CD14-positive monocyte (primary cell): ENCODE results near the gene SLC35E4. TPM values are rescaled to one million over a fixed set of nuclear protein-coding genes. Genes with fewer than 3 reads are reported as not detected.

Experiments
- DNase-seq, 3 donors: peaks; one replicate each; pipeline ENCODE4 v3.0.0-alpha.2; 2011 to 2022
- H2AFZ ChIP-seq: 2 replicates; pipeline ENCODE4 v1.6.0; 2012; ENCODE audit warnings: mild to moderate bottlenecking, low read depth, low read length, inconsistent platforms; ENCODE audit not compliant: insufficient read depth, poor library complexity, severe bottlenecking
- H3K27ac ChIP-seq, 2 donors: 1 replicate in 1 of 2; 2 replicates in 1 of 2; pipeline ENCODE4 v1.5.1; 2012 to 2013; ENCODE audit warnings: low read length in 2 of 2, control low read depth in 1 of 2, inconsistent platforms in 1 of 2, low read depth in 1 of 2, mild to moderate bottlenecking in 1 of 2
- H3K27me3 ChIP-seq, 2 donors: one replicate each; pipeline versions ENCODE4 v1.6.0 to v1.6.1; 2011 to 2013; ENCODE audit warnings: low read length in 2 of 2; ENCODE audit not compliant: control insufficient read depth in 2 of 2, insufficient read depth in 2 of 2
- H3K36me3 ChIP-seq, 2 donors: replicated peaks in 1 of 2; 1 replicate in 1 of 2; 2 replicates in 1 of 2; pipeline versions ENCODE4 v1.5.1 to v1.6.1; 2012 to 2013; ENCODE audit warnings: low read length in 2 of 2, control low read depth in 1 of 2, inconsistent platforms in 1 of 2, mild to moderate bottlenecking in 1 of 2; ENCODE audit not compliant: insufficient read depth in 2 of 2, control insufficient read depth in 1 of 2
- H3K4me1 ChIP-seq, 2 donors: 1 replicate in 1 of 2; 2 replicates in 1 of 2; pipeline versions ENCODE4 v1.5.1 to v1.6.1; 2012 to 2013; ENCODE audit warnings: low read length in 2 of 2, control low read depth in 1 of 2, inconsistent platforms in 1 of 2, mild to moderate bottlenecking in 1 of 2, moderate library complexity in 1 of 2; ENCODE audit not compliant: insufficient read depth in 2 of 2, control insufficient read depth in 1 of 2
- H3K4me2 ChIP-seq: replicated peaks from 2 replicates; pipeline ENCODE3; 2012; ENCODE audit warnings: low read length, moderate library complexity, mild to moderate bottlenecking; ENCODE audit not compliant: poor library complexity, severe bottlenecking; ENCODE audit errors: extremely low read depth
- H3K4me3 ChIP-seq, 3 experiments: fragments of 200-600 bp in 1 of 3; sonication (generic) in 1 of 3; replicated peaks in 1 of 3; 1 replicate in 2 of 3; 2 replicates in 1 of 3; pipeline ENCODE4 v1.5.1; 2011 to 2013; ENCODE audit warnings: low read length in 3 of 3, mild to moderate bottlenecking in 3 of 3, control low read depth in 2 of 3, low read depth in 2 of 3, inconsistent platforms in 1 of 3, moderate library complexity in 1 of 3
- H3K79me2 ChIP-seq: 2 replicates; pipeline ENCODE4 v1.6.0; 2012; ENCODE audit warnings: mild to moderate bottlenecking, control low read depth, inconsistent platforms, low read length, moderate library complexity; ENCODE audit not compliant: insufficient read depth
- H3K9ac ChIP-seq: 2 replicates; pipeline ENCODE4 v1.6.0; 2017; ENCODE audit warnings: low read length, mild to moderate bottlenecking; ENCODE audit not compliant: insufficient read depth, poor library complexity, severe bottlenecking
- H3K9me3 ChIP-seq, 2 donors: replicated peaks in 1 of 2; 1 replicate in 1 of 2; 2 replicates in 1 of 2; pipeline versions ENCODE4 v1.5.1 to v1.6.1; 2012 to 2013; ENCODE audit warnings: low read length in 2 of 2, control low read depth in 1 of 2; ENCODE audit not compliant: control insufficient read depth in 1 of 2, insufficient read depth in 1 of 2
- H4K20me1 ChIP-seq: 2 replicates; pipeline ENCODE4 v1.6.0; 2012; ENCODE audit warnings: mild to moderate bottlenecking, low read length, control low read depth, moderate library complexity; ENCODE audit not compliant: insufficient read depth
- H3K27ac Mint-ChIP-seq, 7 donors: one replicate each; pipeline ENCODE4 v1.8.0; 2020; ENCODE audit warnings: mild to moderate bottlenecking in 7 of 7, mixed read lengths in 7 of 7, moderate library complexity in 6 of 7, inconsistent platforms in 2 of 7
- H3K27me3 Mint-ChIP-seq, 3 donors: one replicate each; pipeline ENCODE4 v1.8.0; 2021 to 2022; ENCODE audit warnings: low read depth in 3 of 3, mild to moderate bottlenecking in 3 of 3, mixed read lengths in 3 of 3, moderate library complexity in 3 of 3, inconsistent platforms in 1 of 3
- H3K36me3 Mint-ChIP-seq, 2 donors: one replicate each; pipeline ENCODE4 v1.8.0; 2020; ENCODE audit warnings: mixed read lengths in 2 of 2, inconsistent platforms in 1 of 2, mild to moderate bottlenecking in 1 of 2
- H3K4me1 Mint-ChIP-seq: one replicate; pipeline ENCODE4 v1.8.0; 2020; ENCODE audit warnings: mild to moderate bottlenecking, mixed read lengths
- H3K4me3 Mint-ChIP-seq, 2 donors: one replicate each; pipeline ENCODE4 v1.8.0; 2020; ENCODE audit warnings: mild to moderate bottlenecking in 2 of 2, mixed read lengths in 2 of 2, moderate library complexity in 1 of 2
- H3K9me3 Mint-ChIP-seq, 7 donors: one replicate each; pipeline ENCODE4 v1.8.0; 2020 to 2022; ENCODE audit warnings: mixed read lengths in 7 of 7, mild to moderate bottlenecking in 6 of 7, moderate library complexity in 6 of 7, inconsistent platforms in 2 of 7
- WGBS: methylation state at CpG from one replicate; pipeline ENCODE4 v1.1.5; 2013; ENCODE audit warnings: missing lambda C conversion rate; ENCODE audit not compliant: insufficient coverage; 5-methylcytosine and 5-hydroxymethylcytosine counted together
- intact Hi-C, 2 donors: fragments of 100-400 bp; cut with micrococcal nuclease; formaldehyde crosslinking; loops; one replicate each; pipeline versions ENCODE4 v1.15.0 to v1.15.1; 2023
- polyA plus RNA-seq, 3 donors: library from polyadenylated mRNA; depleted of rRNA in 1 of 3; unstranded in 2 of 3; stranded (reverse) in 1 of 3; fragments of 300-500 nt in 2 of 3; fragments of >200 nt in 1 of 3; fragmentation: Illumina TruSeq in 2 of 3; gene quantifications; 1 replicate in 2 of 3; 2 replicates in 1 of 3; pipeline ENCODE4 v1.2.3, GENCODE V29; 2012 to 2021
- TF ChIP-seq, protein P1 (sequence below): fragments of 200-600 bp; IDR thresholded peaks from one replicate; pipeline ENCODE4 v1.8.0; 2022; ENCODE audit warnings: antibody characterized with exemption, mild to moderate bottlenecking

The SLC35E4 gene
- polyA plus RNA-seq, 3 donors, result 1.4 to 2.4 (median 1.6) TPM

DNA sequence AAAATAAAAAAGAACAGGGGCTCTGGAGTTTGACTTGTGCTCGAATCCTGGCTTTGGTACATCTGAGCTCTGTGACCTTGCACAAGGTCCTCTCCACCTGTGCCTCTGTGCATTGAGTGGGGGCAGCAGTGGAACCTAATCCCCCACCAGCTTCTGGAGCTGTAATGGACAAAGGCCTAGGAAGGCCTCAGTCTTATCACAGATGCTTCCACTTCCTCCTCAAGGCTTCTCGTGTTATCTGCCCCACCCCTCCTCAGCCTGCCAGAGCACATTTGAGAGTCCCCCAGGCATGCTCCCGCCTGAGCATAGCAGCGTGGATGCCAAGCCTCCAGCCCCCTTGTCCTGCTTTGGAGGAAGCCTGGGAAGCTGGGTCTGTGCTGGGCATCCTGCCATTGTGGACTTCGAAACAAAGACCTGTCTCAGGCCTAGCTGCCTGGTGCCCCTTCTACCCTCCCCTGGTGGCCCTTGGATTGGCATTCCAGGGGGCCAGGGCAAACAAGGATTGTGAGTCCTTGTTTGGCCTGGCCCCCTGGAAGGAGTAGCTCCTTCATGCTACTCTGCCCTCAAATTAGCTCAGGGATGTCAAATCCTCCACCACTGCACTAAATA, 15.0 kb downstream of the SLC35E4 start:
- peaks cover 3% of the 10 kb centered on the region for H4K20me1 ChIP-seq
- H2AFZ ChIP-seq, result no peak overlapping the region
- intact Hi-C loops, result no loop called here
- TF ChIP-seq, protein P1, sequence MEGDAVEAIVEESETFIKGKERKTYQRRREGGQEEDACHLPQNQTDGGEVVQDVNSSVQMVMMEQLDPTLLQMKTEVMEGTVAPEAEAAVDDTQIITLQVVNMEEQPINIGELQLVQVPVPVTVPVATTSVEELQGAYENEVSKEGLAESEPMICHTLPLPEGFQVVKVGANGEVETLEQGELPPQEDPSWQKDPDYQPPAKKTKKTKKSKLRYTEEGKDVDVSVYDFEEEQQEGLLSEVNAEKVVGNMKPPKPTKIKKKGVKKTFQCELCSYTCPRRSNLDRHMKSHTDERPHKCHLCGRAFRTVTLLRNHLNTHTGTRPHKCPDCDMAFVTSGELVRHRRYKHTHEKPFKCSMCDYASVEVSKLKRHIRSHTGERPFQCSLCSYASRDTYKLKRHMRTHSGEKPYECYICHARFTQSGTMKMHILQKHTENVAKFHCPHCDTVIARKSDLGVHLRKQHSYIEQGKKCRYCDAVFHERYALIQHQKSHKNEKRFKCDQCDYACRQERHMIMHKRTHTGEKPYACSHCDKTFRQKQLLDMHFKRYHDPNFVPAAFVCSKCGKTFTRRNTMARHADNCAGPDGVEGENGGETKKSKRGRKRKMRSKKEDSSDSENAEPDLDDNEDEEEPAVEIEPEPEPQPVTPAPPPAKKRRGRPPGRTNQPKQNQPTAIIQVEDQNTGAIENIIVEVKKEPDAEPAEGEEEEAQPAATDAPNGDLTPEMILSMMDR, result no peak
- Mint-ChIP-seq H3K4me3 (no peak overlapping the region), H3K27me3 (no peaks in the 10 kb centered on the region), H3K9me3 (no peaks in the 10 kb centered on the region), H3K27ac (peak overlapping the region in 5 of 7 donors; percentile 2 to 80 (median 64)), H3K4me1 (peaks cover 25% of the 10 kb centered on the region), H3K36me3 (peaks cover 6 to 14% of the 10 kb centered on the region in 2 donors)
- H3K27ac ChIP-seq, result peak overlapping the region in 1 of 2 donors; percentile 4
- no peaks in the 10 kb centered on the region for H3K27me3 ChIP-seq
- DNase-seq, result no peak
- H3K9me3 ChIP-seq, result no peaks in the 10 kb centered on the region
- H3K4me3 ChIP-seq, result no peak overlapping the region
- no peak overlapping the region for H3K4me2 ChIP-seq
- H3K4me1 ChIP-seq, result peaks cover 14 to 21% of the 10 kb centered on the region in 2 donors
- H3K79me2 ChIP-seq, result no peaks in the 10 kb centered on the region
- 75% methylated on average over 4 of the region's 5 CpGs for WGBS
- H3K9ac ChIP-seq, result no peak overlapping the region
- peaks cover 3 to 10% of the 10 kb centered on the region in 2 donors for H3K36me3 ChIP-seq

DNA sequence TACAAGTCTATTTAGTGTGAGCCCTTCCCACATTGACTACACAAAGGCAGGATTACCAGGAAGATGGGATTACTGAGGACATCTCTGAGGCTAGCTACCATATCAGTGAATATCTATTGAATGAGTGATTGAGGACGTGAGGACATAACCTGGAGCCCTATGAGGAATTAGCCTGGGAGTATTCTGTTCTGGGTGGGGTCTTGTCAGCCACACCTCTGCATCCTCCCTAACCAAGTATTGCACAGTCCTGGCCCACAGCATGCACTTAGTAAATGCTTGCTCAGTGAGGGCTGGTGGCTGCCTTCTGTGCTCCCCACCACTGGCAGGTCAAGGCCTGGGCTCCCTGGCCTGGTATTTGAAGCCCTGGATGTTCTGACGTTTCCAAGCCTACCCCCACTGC, 17.3 kb downstream of the SLC35E4 start:
- Mint-ChIP-seq H3K27ac (no peak overlapping the region), H3K4me3 (no peak overlapping the region), H3K27me3 (no peaks in the 10 kb centered on the region), H3K9me3 (no peaks in the 10 kb centered on the region), H3K36me3 (peaks cover 6 to 23% of the 10 kb centered on the region in 2 donors), H3K4me1 (peaks cover 25% of the 10 kb centered on the region)
- TF ChIP-seq, protein P1, result no peak
- H2AFZ ChIP-seq, result no peak overlapping the region
- H3K27me3 ChIP-seq, result no peaks in the 10 kb centered on the region
- WGBS, result 88% methylated on average over 1 of the region's 2 CpGs
- no peaks in the 10 kb centered on the region for H3K79me2 ChIP-seq
- H3K4me3 ChIP-seq, result no peak overlapping the region
- peaks cover 3 to 15% of the 10 kb centered on the region in 2 donors for H3K36me3 ChIP-seq
- no peak overlapping the region for H3K27ac ChIP-seq
- H4K20me1 ChIP-seq, result peaks cover 5% of the 10 kb centered on the region
- no peak overlapping the region for H3K4me2 ChIP-seq
- intact Hi-C loops, result no loop called here
- no peaks in the 10 kb centered on the region for H3K9me3 ChIP-seq
- no peak for DNase-seq
- H3K4me1 ChIP-seq, result peaks cover 14 to 21% of the 10 kb centered on the region in 2 donors
- H3K9ac ChIP-seq, result no peak overlapping the region
